Fibroblast of lung (primary cell): ENCODE measurements around the gene MFGE8.

Source experiments
- CTCF ChIP-seq, 2 donors: IDR thresholded peaks in 1 of 2; conservative IDR thresholded peaks in 1 of 2; 1 replicate in 1 of 2; 2 replicates in 1 of 2; pipeline ENCODE4 v1.5.1; 2011 to 2012; ENCODE audit warnings: low read length in 2 of 2, control low read depth in 1 of 2, inconsistent platforms in 1 of 2, low read depth in 1 of 2, mild to moderate bottlenecking in 1 of 2
- EZH2 ChIP-seq: IDR thresholded peaks from 2 replicates; pipeline ENCODE4 v1.5.1; 2012; ENCODE audit warnings: low read length, control low read depth, mild to moderate bottlenecking; ENCODE audit errors: missing control alignments

- TF ChIP-seq CTCF (conservative IDR thresholded peaks at IDR 0.05 in 1 of 2, IDR thresholded peaks at IDR 0.05 in 1 of 2; ENCODE audit: low read depth in 1 of 2, low read length in 2 of 2) (no peak), EZH2 (no peak)
Observed at GRCh38 chr15:88899251-88899650, 13.9 kb downstream of the MFGE8 start.
